IPS DF 19.7 (cell line): ENCODE results near the gene BSN.

Experiments
- DNase-seq: peaks from one replicate; pipeline ENCODE4 v3.0.0-alpha.2; 2013; ENCODE audit warnings: low read depth, low spot score

Gene BSN, protein sequence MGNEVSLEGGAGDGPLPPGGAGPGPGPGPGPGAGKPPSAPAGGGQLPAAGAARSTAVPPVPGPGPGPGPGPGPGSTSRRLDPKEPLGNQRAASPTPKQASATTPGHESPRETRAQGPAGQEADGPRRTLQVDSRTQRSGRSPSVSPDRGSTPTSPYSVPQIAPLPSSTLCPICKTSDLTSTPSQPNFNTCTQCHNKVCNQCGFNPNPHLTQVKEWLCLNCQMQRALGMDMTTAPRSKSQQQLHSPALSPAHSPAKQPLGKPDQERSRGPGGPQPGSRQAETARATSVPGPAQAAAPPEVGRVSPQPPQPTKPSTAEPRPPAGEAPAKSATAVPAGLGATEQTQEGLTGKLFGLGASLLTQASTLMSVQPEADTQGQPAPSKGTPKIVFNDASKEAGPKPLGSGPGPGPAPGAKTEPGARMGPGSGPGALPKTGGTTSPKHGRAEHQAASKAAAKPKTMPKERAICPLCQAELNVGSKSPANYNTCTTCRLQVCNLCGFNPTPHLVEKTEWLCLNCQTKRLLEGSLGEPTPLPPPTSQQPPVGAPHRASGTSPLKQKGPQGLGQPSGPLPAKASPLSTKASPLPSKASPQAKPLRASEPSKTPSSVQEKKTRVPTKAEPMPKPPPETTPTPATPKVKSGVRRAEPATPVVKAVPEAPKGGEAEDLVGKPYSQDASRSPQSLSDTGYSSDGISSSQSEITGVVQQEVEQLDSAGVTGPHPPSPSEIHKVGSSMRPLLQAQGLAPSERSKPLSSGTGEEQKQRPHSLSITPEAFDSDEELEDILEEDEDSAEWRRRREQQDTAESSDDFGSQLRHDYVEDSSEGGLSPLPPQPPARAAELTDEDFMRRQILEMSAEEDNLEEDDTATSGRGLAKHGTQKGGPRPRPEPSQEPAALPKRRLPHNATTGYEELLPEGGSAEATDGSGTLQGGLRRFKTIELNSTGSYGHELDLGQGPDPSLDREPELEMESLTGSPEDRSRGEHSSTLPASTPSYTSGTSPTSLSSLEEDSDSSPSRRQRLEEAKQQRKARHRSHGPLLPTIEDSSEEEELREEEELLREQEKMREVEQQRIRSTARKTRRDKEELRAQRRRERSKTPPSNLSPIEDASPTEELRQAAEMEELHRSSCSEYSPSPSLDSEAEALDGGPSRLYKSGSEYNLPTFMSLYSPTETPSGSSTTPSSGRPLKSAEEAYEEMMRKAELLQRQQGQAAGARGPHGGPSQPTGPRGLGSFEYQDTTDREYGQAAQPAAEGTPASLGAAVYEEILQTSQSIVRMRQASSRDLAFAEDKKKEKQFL (N-terminal part only)

DNA sequence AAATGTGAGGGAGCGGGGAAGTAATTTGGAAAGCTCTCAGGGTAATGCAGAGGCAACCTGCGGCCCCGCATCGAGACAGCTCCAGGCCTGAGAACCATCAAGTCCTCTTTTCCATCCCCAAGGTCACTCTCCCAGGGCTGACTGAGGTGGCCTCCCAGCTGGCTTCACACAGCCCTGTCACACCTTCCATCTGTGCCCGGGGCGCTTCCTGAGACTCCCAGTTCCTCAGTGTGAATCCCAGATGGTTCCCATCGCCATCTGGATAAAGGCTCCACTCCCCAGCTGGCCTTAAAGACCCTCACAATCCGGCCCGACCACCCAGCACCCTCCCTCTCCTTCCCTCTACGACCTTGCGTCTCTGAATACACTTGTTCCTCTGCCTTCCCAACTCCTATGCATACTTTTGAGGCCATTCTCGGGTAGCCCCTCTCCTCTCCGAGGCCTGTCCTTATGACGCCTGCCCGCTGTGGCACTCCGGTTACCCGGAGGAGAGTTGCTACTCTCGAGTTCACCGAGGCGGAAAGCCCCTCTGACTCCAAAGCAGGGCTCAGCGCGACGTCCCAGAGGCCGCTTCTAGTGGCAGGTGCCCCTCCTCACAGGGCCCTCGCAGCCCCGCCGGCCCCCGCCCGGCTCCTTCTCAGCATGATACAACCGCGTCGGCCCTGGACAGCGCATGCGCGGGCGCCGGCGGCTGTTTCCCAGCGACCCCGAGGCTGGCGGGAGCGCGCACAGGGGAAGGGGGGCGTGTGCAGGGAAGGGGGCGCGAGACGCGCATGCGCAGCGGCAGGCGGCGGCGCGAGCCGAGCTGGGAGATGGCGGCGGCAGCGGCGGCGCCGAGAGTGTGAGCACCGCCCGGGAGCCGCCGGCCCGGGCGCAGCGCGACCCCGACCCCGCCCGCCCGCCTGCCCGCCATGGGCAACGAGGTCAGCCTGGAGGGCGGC, at the start of gene BSN:
Gene BSN (plus strand): TSS at position 786 of the 941 bp plus-strand sequence. CDS start 126 bp downstream, at position 912.
- no peak for DNase-seq

DNA sequence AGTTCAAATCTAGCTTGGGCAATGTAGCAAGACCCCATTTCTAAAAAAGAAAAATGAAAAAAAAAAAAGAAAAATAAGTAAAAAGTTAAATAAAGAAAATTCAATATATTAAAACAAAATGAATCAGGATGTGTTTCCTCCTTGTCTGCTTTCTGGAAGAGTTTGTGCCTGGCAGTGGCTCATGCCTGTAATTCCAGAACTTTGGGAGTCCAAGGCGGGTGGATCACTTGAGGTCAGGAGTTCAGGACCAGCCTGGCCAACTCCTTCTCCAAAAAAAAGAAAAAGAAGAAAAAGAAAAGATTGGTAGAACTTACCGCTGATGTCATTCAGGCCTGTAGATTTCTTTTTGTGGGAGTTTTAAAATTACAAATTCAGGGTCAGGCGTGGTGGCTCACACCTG, 47.4 kb upstream of the BSN start:
- no peak for DNase-seq

DNA sequence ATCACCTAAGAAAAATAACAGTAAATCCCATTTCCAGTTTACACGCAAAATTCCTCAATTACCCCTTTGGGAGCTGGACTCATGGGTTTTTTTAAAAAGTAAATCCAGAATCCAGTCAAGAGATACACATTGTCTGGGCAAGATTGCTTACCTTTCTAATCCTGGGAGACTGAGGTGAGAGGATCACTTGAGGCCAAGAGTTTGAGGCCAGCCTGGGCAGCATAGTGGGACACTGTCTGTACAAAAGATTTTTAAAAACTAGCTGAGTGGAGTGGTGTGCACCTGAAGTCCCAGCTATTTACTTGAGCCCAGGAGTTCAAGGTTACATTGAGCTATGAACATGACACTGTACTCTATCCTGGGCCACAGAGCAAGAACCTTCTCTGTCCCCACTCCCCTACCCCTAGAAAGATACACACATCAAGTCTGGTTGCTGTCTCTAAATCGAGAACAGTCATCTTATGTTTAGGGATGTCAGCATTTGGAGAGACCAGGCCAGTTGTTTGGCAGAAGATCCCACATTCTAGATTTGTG, 45.2 kb upstream of the BSN start:
- DNase-seq = no peak

DNA sequence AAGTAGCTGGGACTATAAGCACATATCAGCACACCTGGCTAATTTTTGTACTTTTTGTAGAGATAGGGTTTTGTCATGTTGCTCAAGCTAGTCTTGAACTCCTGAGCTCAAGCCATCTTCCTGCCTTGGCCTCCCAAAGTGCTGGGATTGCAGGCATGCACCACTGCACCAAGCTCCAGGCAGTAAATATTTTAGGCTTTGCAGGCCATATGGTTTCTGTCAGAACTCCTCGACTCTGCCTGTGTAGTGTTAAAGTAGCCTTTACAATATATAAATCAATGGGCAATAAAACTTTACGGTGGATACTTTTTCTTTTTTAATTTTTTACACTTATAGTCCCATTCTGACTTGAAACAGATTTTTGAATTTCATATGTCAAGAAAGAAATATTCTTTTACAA, 42.6 kb upstream of the BSN start:
- no peak for DNase-seq

DNA sequence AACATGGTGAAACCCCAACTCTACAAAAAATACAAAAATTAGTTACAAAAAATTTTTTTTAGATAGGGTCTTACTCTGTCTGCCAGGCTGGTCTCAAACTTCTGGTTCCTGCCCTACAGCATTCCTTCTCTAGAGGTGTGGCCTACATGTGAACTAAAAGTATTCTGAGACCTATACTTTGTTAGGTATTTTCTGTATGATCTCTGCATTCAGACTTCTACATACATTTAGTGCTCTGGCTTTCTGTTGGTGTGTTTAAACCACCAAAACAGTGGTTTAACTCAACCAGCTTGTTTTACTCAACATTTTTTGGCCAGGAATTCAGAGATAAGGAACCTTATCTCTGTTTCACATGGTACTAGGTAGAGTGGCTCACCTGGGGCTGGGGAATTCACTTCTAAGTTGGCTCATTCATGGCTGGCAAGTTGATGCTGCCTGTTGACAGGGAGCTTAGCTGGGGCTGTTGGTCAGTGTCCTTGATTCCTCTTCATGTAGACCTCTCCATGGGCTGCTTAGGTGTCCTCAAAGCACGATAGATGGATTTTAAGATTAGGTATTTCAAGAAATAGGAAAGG, 41.4 kb upstream of the BSN start:
- no peak for DNase-seq

DNA sequence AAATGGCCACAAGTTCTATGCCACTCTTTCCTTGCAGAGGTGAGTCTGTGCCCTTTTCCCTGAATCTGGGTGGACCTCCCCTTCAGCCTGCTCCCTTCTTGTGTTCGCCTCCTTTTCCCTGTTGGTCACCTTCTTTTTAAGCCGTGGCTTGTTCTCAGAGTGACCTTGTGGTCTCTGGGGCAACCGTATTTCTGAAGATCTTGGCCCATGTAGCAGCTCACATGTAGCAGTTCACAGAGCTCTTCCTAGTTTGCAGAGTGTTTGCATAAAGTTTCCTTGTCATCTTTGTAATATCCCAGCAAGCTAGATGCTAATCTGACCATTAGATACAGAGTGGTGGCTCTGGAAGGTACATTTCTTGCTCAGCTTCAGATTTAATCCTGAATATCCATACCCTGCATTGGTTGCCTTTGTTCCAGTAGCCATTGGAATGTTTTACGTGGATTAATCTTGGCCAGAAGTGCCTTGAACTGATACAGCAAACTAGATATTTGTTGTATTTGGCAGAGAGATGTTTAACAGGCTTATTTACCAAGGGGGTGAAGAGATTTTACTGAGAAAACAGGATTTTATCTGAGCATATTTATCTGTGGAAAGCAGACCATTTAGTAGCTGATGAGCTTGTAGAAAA, 40.7 kb upstream of the BSN start:
- DNase-seq = no peak

DNA sequence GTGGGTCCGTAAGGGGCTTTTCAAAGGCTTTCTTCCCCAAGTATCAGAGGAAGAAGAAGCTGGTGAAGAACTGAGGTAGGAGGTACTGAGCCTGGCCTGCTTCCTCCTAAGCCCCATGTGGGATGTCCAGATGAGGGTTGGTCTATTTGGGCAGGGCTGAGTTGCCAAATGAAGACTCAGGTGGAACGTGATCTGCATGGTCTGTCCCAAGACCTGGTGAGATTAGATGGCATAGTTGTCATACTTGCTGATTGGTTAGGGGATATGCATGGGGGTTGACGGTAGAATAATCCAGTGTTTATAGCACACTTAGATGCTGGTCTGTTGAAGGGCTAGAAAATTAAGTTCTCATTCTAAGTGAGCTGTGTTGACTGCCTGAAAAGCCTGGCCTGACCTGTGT, 36.3 kb upstream of the BSN start:
- DNase-seq = no peak

DNA sequence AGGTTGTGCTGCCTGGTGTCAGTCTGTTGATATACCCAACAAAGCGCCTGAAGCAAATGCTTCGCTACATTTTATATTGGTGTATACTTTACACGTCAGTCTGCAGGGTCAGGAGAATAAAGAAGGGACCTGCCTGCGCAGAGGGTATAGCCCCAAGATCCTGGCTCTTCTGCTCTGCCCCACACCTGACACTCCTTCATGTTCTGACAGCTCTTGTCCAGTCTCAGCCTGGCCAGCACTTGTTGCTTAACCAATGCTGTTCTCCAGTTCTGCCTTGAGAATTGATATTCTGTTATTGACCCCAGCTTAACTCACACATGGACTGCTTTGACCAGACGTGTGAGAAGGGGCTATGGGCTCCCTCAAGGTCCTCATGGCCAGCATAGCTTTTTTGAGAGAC, 35.8 kb upstream of the BSN start:
- no peak for DNase-seq

DNA sequence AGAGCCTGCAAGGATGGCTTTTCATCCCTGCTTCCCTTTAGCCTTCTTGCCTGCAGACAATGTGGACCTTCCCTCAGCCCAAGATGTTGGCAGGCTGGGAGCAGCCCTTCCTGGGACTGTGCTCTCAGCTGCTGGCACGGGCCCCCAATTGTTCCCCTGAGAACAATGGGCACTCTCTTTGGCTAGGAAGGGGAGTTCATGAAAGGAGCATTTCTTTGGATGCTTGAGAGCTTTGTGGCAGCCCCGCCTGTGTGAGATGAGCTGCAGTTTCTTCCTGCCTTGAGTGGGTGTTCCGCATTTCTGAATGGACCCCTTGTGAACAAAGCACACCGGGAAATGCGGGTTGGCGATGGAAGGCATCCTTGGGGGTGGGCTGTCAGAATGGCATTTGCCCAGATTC, 35.0 kb upstream of the BSN start:
- no peak for DNase-seq

DNA sequence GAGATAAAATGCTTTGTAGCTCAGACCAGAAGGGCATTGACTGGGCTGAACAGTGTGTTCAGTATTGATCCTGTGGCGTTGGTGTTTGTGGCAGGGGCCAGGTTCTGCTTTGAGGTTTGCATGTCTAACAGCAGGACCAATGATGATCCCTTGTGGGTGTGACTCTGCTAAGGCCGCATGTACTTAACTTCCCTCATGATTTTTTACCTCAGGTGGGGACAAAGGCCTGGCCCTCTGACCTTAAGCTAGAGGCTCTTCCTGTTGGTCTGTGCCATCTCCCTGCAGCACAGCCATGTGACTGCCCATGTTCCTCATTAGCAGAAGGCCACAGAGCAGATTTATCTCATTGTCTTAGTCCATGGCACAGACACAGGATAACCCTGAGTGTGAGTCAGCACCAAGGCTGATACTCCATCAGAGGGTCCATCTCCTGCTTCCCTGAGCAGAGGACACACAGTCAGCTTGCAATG, 34.3 kb upstream of the BSN start:
- DNase-seq = no peak

DNA sequence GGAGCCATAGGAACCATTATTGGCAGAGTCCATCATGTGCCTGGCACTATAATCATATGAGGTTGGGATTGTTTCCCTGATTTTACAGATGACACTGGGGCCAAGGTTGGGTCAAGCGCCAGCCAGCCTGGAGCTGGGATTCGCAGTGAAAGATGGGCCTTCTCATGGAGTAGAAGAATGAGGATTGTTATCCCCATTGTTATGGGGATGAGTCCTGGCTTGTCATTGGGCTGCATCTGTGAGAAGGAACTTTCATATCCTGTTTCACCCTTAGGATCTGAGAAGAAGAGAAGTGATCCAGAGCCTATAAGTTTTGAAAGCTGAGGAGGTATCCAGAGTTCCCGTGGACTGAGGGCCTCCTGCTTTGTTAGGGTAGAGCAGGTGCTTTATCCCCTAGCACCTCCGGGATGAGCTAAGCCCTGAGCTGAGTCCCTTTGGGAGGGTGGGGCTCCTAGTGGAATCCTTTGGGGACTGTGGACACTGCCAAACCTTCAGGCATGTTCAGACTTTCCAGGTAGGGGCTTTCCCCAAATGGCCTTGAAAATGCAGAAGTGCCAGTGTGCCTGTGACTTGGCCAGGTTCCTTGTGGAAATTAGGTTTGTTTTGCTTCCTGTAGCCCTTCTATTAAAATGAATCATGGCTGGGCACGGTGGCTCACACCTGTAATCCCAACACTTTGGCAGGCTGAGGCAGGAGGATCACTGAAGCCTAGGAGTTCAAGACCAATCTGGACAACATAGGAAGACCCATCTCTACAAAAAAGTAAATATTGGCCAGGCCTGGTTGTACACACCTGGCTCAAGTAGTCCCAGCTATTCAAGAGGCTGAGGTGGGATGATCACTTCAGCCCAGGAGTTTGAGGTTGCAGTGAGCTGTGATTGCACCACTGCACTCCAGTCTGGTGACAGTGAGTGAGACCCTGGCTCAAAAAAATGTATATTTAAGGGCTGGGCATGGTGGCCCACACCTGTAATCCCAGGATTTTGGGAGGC, 30.2 kb upstream of the BSN start:
- DNase-seq = no peak

DNA sequence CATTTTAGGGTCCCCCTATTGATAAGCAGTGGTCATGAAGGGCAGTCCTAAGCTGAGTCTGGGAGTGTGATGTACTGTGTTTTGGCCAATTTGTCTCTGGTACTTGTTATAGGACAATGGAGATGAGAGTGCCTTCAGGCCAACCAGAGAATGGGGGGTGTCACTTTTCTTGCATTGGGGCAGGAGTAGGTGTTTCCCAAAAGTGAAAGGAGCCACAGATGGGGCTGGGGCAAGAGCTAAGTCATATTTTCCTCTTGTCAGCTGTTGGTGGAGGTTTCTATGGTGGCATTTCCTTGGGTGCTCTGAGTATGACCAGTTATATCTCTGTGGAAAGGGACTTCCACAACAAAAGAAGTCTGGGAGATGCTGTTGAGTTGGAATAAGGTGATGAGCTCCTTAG, 24.7 kb upstream of the BSN start:
- DNase-seq = no peak

DNA sequence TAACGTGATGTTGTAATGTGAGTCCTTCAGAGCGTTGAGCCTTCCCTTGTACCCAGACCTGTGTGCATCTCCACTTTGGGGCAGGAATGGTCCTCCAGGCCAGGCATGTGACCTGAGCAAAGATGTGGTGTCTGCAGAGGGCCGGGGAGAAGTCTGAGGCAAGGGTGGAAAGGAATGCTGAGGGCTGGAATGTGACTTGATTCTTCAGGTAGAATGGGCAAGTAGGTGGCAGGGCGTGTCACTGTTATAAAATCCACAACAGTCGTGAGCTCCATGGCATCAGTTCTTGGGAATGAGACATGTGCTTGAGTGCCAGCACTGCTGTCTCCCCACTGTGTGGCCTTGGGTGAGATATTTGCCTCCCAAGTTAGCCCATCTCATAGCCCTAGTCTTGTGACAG, 24.0 kb upstream of the BSN start:
- no peak for DNase-seq

DNA sequence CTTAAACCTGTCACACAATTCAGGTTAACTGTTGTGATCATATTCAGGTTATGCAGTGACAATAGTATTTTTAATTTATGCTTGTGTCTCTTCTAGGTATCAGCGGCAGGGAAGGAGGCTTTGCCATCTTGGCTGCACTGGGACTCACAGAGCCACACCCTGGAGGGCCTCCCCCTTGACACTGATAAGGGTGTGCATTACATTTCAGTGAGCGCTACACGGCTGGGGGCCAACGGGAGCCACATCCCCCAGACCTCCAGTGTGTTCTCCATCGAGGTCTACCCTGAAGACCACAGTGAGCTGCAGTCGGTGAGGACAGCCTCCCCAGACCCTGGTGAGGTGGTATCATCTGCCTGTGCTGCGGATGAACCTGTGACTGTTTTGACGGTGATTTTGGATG, 23.6 kb upstream of the BSN start:
- no peak for DNase-seq

DNA sequence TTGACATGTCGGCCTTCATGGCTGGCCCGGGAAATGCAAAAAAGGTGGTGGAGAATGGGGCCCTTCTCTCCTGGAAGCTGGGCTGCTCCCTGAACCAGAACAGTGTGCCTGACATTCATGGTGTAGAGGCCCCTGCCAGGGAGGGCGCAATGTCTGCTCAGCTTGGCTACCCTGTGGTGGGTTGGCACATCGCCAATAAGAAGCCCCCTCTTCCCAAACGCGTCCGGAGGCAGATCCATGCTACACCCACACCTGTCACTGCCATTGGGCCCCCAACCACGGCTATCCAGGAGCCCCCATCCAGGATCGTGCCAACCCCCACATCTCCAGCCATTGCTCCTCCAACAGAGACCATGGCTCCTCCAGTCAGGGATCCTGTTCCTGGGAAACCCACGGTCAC, 23.1 kb upstream of the BSN start:
- no peak for DNase-seq

DNA sequence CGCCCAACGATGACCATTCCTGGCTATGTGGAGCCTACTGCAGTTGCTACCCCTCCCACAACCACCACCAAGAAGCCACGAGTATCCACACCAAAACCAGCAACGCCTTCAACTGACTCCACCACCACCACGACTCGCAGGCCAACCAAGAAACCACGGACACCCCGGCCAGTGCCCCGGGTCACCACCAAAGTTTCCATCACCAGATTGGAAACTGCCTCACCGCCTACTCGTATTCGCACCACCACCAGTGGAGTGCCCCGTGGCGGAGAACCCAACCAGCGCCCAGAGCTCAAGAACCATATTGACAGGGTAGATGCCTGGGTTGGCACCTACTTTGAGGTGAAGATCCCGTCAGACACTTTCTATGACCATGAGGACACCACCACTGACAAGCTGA, 22.6 kb upstream of the BSN start:
- no peak for DNase-seq

DNA sequence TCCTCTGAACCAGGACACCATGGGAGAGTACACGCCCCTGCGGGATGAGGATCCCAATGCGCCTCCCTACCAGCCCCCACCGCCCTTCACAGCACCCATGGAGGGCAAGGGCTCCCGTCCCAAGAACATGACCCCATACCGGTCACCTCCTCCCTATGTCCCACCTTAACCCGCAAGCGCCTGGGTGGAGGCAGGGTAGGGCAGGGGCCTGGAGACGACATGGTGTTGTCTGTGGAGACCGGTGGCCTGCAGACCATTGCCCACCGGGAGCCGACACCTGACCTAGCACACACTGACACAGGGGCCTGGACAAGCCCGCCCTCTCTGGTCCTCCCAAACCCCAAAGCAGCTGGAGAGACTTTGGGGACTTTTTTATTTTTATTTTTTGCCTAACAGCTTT, 21.2 kb upstream of the BSN start:
- no peak for DNase-seq

DNA sequence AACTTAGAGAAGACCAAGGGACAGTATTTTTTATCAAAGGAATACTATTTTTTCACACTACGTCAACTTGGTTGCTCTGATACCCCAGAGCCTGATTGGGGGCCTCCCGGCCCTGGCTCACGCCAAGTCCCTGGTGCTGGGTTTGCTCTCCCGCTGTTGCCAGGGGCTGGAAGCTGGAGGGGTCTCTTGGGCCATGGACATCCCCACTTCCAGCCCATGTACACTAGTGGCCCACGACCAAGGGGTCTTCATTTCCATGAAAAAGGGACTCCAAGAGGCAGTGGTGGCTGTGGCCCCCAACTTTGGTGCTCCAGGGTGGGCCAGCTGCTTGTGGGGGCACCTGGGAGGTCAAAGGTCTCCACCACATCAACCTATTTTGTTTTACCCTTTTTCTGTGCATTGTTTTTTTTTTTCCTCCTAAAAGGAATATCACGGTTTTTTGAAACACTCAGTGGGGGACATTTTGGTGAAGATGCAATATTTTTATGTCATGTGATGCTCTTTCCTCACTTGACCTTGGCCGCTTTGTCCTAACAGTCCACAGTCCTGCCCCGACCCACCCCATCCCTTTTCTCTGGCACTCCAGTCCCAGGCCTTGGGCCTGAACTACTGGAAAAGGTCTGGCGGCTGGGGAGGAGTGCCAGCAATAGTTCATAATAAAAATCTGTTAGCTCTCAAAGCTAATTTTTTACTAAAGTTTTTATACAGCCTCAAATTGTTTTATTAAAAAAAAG, 20.3 kb upstream of the BSN start:
- DNase-seq = no peak
